Measurements from ENCODE around the gene RGS13. TPM values are rescaled to one million over a fixed set of nuclear protein-coding genes. Genes with fewer than 3 reads are reported as not detected.

The RGS13 gene
- total and polyA plus RNA-seq, 2 experiments from 2014 or later = not detected

DNA sequence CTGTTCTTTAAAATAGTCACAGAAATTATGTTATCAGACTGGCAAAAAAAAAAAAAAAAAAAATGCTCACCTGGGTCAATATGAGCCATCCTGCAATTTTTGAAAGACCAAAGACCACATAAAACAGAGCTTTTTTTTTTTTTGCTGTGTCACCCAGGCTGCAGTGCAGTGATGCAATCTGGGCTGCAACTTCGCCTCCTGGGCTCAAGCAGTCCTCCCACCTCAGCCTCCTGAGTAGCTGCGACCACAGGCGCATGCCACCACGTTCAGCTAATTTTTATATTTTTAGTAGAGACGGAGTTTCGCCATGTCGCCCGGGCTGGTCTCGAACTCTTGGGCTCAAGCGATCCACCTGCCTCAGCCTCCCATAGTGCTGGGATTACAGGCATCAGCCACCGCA, 62.8 kb downstream of the RGS13 start (continued):
- TF ChIP-seq, protein P1, sequence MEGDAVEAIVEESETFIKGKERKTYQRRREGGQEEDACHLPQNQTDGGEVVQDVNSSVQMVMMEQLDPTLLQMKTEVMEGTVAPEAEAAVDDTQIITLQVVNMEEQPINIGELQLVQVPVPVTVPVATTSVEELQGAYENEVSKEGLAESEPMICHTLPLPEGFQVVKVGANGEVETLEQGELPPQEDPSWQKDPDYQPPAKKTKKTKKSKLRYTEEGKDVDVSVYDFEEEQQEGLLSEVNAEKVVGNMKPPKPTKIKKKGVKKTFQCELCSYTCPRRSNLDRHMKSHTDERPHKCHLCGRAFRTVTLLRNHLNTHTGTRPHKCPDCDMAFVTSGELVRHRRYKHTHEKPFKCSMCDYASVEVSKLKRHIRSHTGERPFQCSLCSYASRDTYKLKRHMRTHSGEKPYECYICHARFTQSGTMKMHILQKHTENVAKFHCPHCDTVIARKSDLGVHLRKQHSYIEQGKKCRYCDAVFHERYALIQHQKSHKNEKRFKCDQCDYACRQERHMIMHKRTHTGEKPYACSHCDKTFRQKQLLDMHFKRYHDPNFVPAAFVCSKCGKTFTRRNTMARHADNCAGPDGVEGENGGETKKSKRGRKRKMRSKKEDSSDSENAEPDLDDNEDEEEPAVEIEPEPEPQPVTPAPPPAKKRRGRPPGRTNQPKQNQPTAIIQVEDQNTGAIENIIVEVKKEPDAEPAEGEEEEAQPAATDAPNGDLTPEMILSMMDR (conservative IDR thresholded peaks at IDR 0.05; ENCODE audit: low read depth in 2 of 2) = no peak
- TF ChIP-seq CREB1 (CRISPR knock-in tag; IDR thresholded peaks at IDR 0.05; ENCODE audit: low read depth) (no peak), STAT1 (IDR thresholded peaks at IDR 0.05; ENCODE audit: unreplicated experiment) (no peak)

DNA sequence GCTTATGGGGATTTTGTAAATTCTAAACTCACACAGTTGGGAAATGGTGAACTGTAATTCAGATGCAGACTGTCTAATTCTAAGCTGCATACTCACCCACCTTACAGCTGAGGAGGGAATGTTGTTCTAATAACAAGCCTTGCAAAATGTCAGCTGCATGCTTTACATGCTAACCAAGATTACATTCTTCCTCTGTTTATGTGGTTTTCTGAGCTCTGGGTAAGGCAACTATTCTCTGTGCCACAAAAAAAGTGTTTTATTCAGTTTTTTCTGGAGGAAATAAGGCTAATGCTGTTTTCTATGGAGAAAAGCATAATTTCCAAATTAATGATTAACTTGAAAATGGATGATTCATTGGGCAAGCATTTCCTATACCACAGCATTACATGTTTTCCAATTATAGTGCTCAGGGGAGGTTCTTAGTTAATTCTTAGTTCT, 64.9 kb downstream of the RGS13 start:
- Mint-ChIP-seq H3K4me3 (no peak overlapping the region), H3K36me3 (ENCODE audit: low read depth) (no peaks in the 10 kb centered on the region), H3K27me3 (ENCODE audit: insufficient read depth, low read depth, poor library complexity) (no peaks in the 10 kb centered on the region), H3K4me1 (no peaks in the 10 kb centered on the region), H3K9me3 (no peaks in the 10 kb centered on the region), H3K27ac (no peak overlapping the region)
- TF ChIP-seq, protein P2, sequence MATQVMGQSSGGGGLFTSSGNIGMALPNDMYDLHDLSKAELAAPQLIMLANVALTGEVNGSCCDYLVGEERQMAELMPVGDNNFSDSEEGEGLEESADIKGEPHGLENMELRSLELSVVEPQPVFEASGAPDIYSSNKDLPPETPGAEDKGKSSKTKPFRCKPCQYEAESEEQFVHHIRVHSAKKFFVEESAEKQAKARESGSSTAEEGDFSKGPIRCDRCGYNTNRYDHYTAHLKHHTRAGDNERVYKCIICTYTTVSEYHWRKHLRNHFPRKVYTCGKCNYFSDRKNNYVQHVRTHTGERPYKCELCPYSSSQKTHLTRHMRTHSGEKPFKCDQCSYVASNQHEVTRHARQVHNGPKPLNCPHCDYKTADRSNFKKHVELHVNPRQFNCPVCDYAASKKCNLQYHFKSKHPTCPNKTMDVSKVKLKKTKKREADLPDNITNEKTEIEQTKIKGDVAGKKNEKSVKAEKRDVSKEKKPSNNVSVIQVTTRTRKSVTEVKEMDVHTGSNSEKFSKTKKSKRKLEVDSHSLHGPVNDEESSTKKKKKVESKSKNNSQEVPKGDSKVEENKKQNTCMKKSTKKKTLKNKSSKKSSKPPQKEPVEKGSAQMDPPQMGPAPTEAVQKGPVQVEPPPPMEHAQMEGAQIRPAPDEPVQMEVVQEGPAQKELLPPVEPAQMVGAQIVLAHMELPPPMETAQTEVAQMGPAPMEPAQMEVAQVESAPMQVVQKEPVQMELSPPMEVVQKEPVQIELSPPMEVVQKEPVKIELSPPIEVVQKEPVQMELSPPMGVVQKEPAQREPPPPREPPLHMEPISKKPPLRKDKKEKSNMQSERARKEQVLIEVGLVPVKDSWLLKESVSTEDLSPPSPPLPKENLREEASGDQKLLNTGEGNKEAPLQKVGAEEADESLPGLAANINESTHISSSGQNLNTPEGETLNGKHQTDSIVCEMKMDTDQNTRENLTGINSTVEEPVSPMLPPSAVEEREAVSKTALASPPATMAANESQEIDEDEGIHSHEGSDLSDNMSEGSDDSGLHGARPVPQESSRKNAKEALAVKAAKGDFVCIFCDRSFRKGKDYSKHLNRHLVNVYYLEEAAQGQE (IDR thresholded peaks at IDR 0.05; ENCODE audit: unreplicated experiment) = no peak
- TF ChIP-seq EZH2 (IDR thresholded peaks at IDR 0.05; ENCODE audit: low read depth, unreplicated experiment) (no peak), JUNB (IDR thresholded peaks at IDR 0.05; ENCODE audit: unreplicated experiment) (no peak)
- Histone ChIP-seq H3K27me3 (ENCODE audit: insufficient read depth) (no peaks in the 10 kb centered on the region), H4K20me1 (replicated peaks; ENCODE audit: insufficient read depth) (no peaks in the 10 kb centered on the region), H3K79me2 (replicated peaks; ENCODE audit: insufficient read depth) (no peaks in the 10 kb centered on the region), H3F3A (replicated peaks; ENCODE audit: low read depth) (no peaks in the 10 kb centered on the region), H3K4me2 (no peak overlapping the region), H3K27ac (ENCODE audit: low read depth) (no peak overlapping the region), H3K9me2 (ENCODE audit: insufficient read depth) (no peaks in the 10 kb centered on the region), H3K4me1 (ENCODE audit: insufficient read depth) (no peaks in the 10 kb centered on the region), H3K36me3 (ENCODE audit: insufficient read depth) (no peaks in the 10 kb centered on the region), H3K4me3 (no peak overlapping the region), H2AFZ (no peak overlapping the region)
- ATAC-seq (no peak), DNase-seq (ENCODE audit: low spot score) (no peak)

DNA sequence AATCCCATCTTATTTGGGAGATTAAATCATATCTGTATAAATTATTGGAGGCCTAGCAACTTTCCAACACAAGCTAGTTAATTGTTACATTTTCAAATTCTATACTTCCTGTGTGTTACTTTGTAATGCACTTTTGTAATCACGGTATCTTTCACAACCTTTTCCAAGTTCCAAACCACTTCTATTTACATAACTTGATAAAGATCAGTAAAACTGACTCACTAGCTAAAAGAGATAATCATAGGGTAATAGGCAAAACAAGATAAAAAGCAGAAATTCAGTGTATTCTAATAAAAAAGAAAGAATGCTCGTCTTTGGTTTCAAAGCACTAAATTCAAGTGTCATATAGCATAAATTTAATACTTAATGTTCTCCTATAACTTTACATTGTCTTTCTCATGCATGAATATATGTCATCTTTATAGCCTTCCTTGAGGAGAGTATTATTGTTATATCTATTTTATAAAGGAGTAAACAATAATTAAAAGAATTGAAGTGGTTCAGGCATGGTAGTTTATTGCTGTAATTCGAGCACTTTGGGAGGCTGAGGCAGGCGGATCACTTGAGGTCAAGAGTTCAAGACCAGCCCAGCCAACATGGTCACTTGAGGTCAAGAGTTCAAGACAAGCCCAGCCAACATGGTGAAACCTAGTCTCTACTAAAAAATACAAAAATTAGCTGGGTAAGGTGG, 66.4 kb downstream of the RGS13 start:
- H3K9me2 ChIP-seq (ENCODE audit: insufficient read depth) = no peaks in the 10 kb centered on the region
- H2AFZ ChIP-seq = no peak overlapping the region
- TF ChIP-seq NANOG (IDR thresholded peaks at IDR 0.05; ENCODE audit: borderline replicate concordance) (no peak), JUNB (IDR thresholded peaks at IDR 0.05; ENCODE audit: unreplicated experiment) (no peak), STAT1 (IDR thresholded peaks at IDR 0.05; ENCODE audit: unreplicated experiment) (no peak), ZNF331 (CRISPR knock-in tag; IDR thresholded peaks at IDR 0.05; ENCODE audit: low read depth) (no peak), CREB1 (CRISPR knock-in tag; IDR thresholded peaks at IDR 0.05; ENCODE audit: low read depth) (no peak)
- TF ChIP-seq, protein P2 (IDR thresholded peaks at IDR 0.05; ENCODE audit: unreplicated experiment) = no peak

More for the DNA sequence above, 66.4 kb downstream of the RGS13 start:
- DNase-seq (ENCODE audit: low spot score) (no peak), ATAC-seq (no peak)
- Histone ChIP-seq H3K27me3 (ENCODE audit: insufficient read depth) (no peaks in the 10 kb centered on the region), H3K4me2 (no peak overlapping the region), H3K36me3 (ENCODE audit: insufficient read depth) (no peaks in the 10 kb centered on the region), H3F3A (replicated peaks; ENCODE audit: low read depth) (no peaks in the 10 kb centered on the region), H4K20me1 (replicated peaks; ENCODE audit: insufficient read depth) (no peaks in the 10 kb centered on the region), H3K27ac (ENCODE audit: low read depth) (no peak overlapping the region), H3K4me3 (no peak overlapping the region), H3K4me1 (ENCODE audit: insufficient read depth) (no peaks in the 10 kb centered on the region), H3K79me2 (replicated peaks; ENCODE audit: insufficient read depth) (no peaks in the 10 kb centered on the region)
- H3K4me1 Mint-ChIP-seq = no peaks in the 10 kb centered on the region
- H3K4me3 Mint-ChIP-seq = no peak overlapping the region
- no peaks in the 10 kb centered on the region for H3K36me3 Mint-ChIP-seq (ENCODE audit: low read depth)
- H3K27ac Mint-ChIP-seq = no peak overlapping the region
- H3K27me3 Mint-ChIP-seq (ENCODE audit: insufficient read depth, low read depth, poor library complexity) = no peaks in the 10 kb centered on the region
- no peaks in the 10 kb centered on the region for H3K9me3 Mint-ChIP-seq
